Thyroid gland (tissue), 4 donors: Measurements from ENCODE around the gene LRRC4C. TPM values are rescaled to one million over a fixed set of nuclear protein-coding genes. Genes with fewer than 3 reads are reported as not detected.

Source experiments
- DNase-seq, 2 donors: peaks; one replicate each; pipeline ENCODE4 v3.0.0-alpha.2; 2019
- H3K27ac ChIP-seq, 3 donors: fragments of 200-600 bp; sonication (generic); 1 replicate in 2 of 3; 2 replicates in 1 of 3; pipeline ENCODE4 v1.5.1; 2016 to 2019; ENCODE audit warnings: mild to moderate bottlenecking in 1 of 3, moderate library complexity in 1 of 3
- H3K27me3 ChIP-seq: fragments of 200-600 bp; sonication (generic); one replicate; pipeline ENCODE4 v1.5.1; 2019
- H3K36me3 ChIP-seq, 2 donors: fragments of 200-600 bp; sonication (generic); one replicate each; pipeline ENCODE4 v1.5.1; 2016 to 2019
- H3K4me1 ChIP-seq, 2 donors: fragments of 200-600 bp; sonication (generic); one replicate each; pipeline ENCODE4 v1.5.1; 2017 to 2019
- H3K4me3 ChIP-seq, 3 donors: fragments of 200-600 bp; sonication (generic); replicated peaks in 1 of 3; 1 replicate in 2 of 3; 2 replicates in 1 of 3; pipeline ENCODE4 v1.5.1; 2016; ENCODE audit warnings: mild to moderate bottlenecking in 1 of 3
- H3K9me3 ChIP-seq: fragments of 200-600 bp; sonication (generic); one replicate; pipeline ENCODE4 v1.5.1; 2017
- POLR2A ChIP-seq, 2 donors: fragments of 450-650 bp; IDR thresholded peaks; one replicate each; pipeline ENCODE4 v1.6.1; 2017; ENCODE audit warnings: antibody characterized with exemption in 2 of 2, mild to moderate bottlenecking in 2 of 2, moderate library complexity in 1 of 2
- WGBS, 2 donors: methylation state at CpG; one replicate each; pipeline ENCODE4 v1.1.5; 2017; 5-methylcytosine and 5-hydroxymethylcytosine counted together
- intact Hi-C: fragments of 100-400 bp; cut with DNase I; formaldehyde crosslinking; loops from one replicate; pipeline ENCODE4 v1.15.1; 2023
- total RNA-seq, 4 donors: library from RNA; depleted of rRNA; stranded (reverse); fragments of >200 nt; gene quantifications; one replicate each; pipeline ENCODE4 v1.2.3, GENCODE V29; 2016
- TF ChIP-seq, protein P1 (sequence below), 6 experiments: fragments of 200-600 bp in 3 of 6; fragments of 450-650 bp in 3 of 6; sonication (generic) in 3 of 6; IDR thresholded peaks; one replicate each; pipeline ENCODE4 v1.5.1; 2016 to 2019; ENCODE audit warnings: antibody characterized with exemption in 6 of 6, mild to moderate bottlenecking in 2 of 6, inconsistent platforms in 1 of 6, moderate library complexity in 1 of 6

Gene LRRC4C
- total RNA-seq, 4 donors from 2014 or later, result 4.6 to 13.9 (median 7.8) TPM

DNA sequence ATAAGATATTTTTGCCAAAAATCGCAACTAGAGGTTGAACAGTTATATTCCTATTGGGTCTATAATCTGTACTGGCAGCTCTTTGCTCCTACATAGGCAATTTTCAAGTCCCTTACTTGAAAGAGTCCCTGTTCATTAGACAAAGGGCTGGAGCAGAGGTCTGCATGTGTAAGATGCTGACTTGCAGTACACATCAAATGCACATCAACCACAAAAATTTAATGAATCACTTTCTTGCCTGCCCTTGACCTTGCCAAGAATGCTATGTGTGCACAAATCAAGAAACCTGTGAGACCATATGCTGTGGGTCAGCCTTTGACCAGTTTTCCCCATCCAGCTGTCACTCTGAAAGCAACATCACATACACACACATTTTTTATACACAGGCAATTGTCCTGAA lies 661.5 kb downstream of the LRRC4C start:
- Histone ChIP-seq H3K4me3 (no peak overlapping the region), H3K36me3 (no peaks in the 10 kb centered on the region), H3K27ac (no peak overlapping the region), H3K4me1 (no peaks in the 10 kb centered on the region), H3K27me3 (no peaks in the 10 kb centered on the region), H3K9me3 (no peaks in the 10 kb centered on the region)
- no peak for DNase-seq
- TF ChIP-seq POLR2A (IDR thresholded peaks at IDR 0.05), result no peak
- TF ChIP-seq, protein P1, sequence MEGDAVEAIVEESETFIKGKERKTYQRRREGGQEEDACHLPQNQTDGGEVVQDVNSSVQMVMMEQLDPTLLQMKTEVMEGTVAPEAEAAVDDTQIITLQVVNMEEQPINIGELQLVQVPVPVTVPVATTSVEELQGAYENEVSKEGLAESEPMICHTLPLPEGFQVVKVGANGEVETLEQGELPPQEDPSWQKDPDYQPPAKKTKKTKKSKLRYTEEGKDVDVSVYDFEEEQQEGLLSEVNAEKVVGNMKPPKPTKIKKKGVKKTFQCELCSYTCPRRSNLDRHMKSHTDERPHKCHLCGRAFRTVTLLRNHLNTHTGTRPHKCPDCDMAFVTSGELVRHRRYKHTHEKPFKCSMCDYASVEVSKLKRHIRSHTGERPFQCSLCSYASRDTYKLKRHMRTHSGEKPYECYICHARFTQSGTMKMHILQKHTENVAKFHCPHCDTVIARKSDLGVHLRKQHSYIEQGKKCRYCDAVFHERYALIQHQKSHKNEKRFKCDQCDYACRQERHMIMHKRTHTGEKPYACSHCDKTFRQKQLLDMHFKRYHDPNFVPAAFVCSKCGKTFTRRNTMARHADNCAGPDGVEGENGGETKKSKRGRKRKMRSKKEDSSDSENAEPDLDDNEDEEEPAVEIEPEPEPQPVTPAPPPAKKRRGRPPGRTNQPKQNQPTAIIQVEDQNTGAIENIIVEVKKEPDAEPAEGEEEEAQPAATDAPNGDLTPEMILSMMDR (IDR thresholded peaks at IDR 0.05), result no peak
- intact Hi-C loops, result no loop called here
- 92 to 94% methylated on average over 1 of the region's 1 CpG for WGBS, 2 donors

DNA sequence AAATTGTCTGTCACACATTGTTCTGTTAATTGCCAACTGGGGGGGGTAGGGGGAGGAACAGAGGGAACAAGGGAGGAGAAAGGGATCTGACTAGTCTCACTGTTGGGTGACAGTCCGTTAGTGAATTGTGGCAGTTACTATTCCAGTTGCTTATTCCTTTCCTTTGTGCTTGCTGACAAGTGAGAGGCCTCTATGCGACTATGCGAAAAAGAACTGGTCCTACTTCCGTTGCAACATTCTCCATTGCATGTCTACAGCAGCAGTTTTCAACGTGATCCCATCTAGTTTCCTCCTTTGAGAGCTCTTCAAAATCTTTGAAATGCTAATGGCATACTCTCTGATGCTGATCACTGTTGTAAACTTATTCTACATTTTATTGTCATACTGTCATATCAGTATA lies 672.2 kb downstream of the LRRC4C start:
- DNase-seq, result no peak
- intact Hi-C loops, result no loop called here
- no peaks in the 10 kb centered on the region for H3K4me1 ChIP-seq
- no peaks in the 10 kb centered on the region for H3K27me3 ChIP-seq
- TF ChIP-seq POLR2A (IDR thresholded peaks at IDR 0.05), result no peak
- TF ChIP-seq, protein P1 (IDR thresholded peaks at IDR 0.05), result no peak
- no peaks in the 10 kb centered on the region for H3K36me3 ChIP-seq
- H3K4me3 ChIP-seq, result no peak overlapping the region
- H3K27ac ChIP-seq, result no peak overlapping the region
- H3K9me3 ChIP-seq, result no peaks in the 10 kb centered on the region
- 44 to 61% methylated on average over 5 of the region's 5 CpGs for WGBS, 2 donors

DNA sequence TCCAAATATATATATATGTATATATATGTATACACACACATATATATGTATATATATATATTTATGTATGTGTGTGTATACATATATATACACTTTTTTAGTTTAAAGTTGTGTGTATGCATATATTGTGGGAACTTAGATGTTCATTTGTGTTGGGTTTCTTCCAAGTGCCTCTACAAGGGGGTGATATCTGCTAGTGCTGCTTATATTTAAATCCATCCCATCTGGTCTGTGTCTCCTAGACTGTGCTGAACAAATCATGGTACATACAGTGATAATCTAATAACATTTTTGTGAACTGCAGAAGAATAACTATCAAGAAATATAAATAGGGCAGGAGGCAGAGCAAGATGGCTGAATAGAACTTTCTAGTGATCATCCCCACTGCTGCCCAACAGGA lies 696.4 kb downstream of the LRRC4C start:
- Histone ChIP-seq H3K9me3 (no peaks in the 10 kb centered on the region), H3K27me3 (no peaks in the 10 kb centered on the region), H3K4me3 (no peak overlapping the region), H3K4me1 (no peaks in the 10 kb centered on the region), H3K27ac (no peak overlapping the region), H3K36me3 (no peaks in the 10 kb centered on the region)
- intact Hi-C loops, result no loop called here
- DNase-seq, result no peak
- TF ChIP-seq, protein P1 (IDR thresholded peaks at IDR 0.05), result no peak
- no peak for TF ChIP-seq POLR2A (IDR thresholded peaks at IDR 0.05)

DNA sequence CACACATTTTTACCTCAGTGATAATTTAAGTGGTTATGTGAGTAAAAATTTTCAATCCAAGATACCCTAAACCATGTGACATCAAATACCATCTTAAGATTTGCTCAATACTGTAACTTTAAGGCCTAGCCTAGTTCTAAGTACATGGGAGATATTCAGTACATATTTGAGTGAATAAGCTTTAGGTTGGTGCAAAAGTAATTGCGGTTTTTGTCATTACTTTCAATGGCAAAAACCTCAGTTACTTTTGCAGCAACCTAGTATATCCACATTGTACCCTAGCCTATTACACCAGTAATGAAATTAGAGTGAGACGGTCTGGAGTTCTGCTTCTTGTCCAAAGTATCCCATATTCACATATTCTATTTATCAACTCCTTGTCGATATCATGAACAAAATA lies 700.1 kb downstream of the LRRC4C start:
- no peak for DNase-seq
- intact Hi-C loops, result no loop called here
- Histone ChIP-seq H3K27me3 (no peaks in the 10 kb centered on the region), H3K36me3 (no peaks in the 10 kb centered on the region), H3K27ac (no peak overlapping the region), H3K4me3 (no peak overlapping the region), H3K9me3 (no peaks in the 10 kb centered on the region), H3K4me1 (no peaks in the 10 kb centered on the region)
- no peak for TF ChIP-seq POLR2A (IDR thresholded peaks at IDR 0.05)
- TF ChIP-seq, protein P1 (IDR thresholded peaks at IDR 0.05), result no peak
- WGBS, 2 donors, result 93% methylated on average over 3 of the region's 3 CpGs

DNA sequence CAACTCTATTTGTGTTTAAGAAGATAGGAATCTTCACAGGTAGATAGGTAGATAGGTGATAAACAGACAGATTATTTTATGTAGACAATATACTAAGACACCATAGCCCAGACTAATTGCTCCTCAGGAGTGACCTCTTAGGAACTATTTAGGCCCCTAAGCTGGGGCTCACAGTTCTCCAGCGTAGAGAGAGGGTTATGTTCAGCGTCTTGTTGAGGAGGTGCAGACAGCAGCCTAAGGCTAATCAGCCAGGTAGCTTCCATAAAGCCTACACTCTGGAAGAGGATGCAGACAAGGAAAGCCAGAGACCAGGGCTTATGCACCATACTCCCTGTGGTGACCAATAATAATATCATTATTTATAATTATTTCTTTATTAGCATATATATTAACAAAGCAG lies 705.2 kb downstream of the LRRC4C start:
- TF ChIP-seq POLR2A (IDR thresholded peaks at IDR 0.05), result no peak
- TF ChIP-seq, protein P1 (IDR thresholded peaks at IDR 0.05), result no peak
- no peak overlapping the region for H3K4me3 ChIP-seq
- H3K27ac ChIP-seq, result no peak overlapping the region
- DNase-seq, result no peak
- no peaks in the 10 kb centered on the region for H3K4me1 ChIP-seq
- intact Hi-C loops, result no loop called here
- WGBS, 2 donors, result 62 to 75% methylated on average over 2 of the region's 2 CpGs
- H3K9me3 ChIP-seq, result no peaks in the 10 kb centered on the region
- no peaks in the 10 kb centered on the region for H3K36me3 ChIP-seq
- H3K27me3 ChIP-seq, result no peaks in the 10 kb centered on the region
